C1 segment of cervical spinal cord (tissue), 14 donors: ENCODE results near the gene RAI2.

Experiments
- DNase-seq, 14 donors: peaks; one replicate each; lab custom pipeline; 2025; lab: John Stamatoyannopoulos, UW

The RAI2 gene

GRCh38 chrX:17829566-17829965 is 31.5 kb downstream of the RAI2 start:
- no peak for DNase-seq

DNA sequence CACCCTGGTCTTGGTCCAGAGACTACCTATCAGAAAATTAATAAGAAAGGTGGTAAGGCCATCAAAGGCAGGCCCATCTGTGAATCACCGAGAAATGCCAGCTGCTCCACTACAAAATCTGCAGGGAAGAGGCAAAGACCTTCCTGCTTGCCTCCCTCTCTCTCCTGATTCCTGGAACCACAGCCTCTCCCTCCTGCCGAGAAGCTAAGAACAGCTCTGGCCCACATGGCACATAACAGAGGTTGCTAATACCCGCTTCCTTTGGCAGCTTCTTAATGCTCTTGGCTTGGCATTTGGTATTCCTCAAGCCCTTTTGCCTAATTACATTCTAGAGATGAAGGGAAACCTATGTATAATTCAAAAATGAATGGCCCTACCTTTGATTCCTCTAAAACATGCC is 32.9 kb downstream of the RAI2 start:
- DNase-seq, result peak in 2 of 14 donors; percentile 19 to 78

DNA sequence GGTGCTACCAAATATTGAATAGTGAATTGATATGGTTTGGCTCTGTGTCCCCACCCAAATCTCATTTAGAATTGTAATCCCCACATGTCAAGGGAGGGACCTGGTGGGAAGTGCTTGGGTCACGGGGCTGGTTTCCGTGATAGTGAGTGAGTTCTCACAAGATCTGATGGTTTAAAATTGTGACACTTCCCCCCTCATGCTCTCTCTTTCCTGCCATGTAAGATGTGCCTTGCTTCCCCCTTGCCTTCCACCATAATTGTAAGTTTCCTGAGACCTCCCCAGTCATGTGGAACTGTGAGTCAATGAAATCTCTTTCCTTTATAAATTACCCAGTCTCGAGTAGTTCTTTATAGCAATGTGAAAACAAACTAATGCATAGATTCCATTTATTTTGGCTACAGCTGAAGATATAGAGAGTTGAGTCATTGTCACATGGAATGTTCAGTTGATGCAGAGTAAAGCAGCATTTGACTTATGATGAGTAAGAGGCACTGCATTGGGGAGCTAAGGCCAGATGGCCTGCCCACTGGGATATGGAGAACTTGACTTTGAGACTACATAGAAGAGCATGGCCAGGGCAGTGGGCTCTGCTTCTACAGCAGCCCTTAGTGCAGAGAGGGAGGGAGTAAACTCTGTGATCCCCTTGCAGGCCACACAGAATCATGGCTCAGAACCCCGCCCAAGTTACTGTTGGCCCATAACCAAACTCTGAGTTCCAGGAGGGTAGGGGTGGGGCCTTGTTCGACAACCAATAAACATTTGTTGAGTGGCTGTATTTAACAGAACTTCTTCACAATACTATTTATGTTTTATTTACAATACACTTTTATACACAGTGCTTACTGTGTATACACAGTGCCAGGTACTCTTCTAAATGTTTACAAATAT is 34.2 kb downstream of the RAI2 start:
- DNase-seq, result no peak

DNA sequence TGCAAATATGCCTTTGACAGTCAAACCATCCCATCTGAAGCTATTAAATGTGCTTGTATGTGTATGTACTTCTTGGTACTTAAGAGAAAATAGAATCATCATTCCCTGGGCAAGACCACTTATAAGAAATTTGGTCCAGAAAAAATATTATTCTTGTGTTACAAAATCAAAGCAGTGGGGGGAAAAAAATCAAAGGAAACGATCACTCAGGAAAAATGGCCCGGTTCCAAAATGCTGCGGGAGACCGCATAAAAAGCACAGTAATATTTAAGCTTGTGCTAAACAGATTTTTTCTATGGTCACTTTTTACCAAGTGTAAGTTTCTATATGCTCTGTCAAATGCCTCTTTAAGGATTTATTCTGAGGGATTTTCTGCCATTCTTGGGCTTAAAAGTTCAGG is 36.1 kb downstream of the RAI2 start:
- DNase-seq, result no peak

DNA sequence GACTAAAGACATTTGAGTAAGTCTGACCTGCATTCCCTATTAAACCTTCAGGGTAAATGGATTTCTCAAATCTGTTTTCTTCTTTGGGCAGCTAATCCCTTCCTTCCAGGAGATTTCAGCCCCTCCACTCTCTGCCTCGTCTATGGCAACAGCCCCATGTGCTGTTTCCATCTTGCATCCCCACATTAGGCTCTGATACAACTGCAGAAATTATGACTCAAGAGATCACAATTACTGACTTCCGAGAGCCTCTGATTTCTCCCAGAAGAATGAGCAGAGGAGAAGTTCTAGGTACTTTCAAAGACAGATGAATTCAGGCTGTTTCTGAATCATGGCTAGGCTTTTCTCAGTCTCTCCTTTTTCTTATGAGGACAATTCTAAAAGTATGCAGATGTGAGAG is 38.7 kb downstream of the RAI2 start:
- no peak for DNase-seq

DNA sequence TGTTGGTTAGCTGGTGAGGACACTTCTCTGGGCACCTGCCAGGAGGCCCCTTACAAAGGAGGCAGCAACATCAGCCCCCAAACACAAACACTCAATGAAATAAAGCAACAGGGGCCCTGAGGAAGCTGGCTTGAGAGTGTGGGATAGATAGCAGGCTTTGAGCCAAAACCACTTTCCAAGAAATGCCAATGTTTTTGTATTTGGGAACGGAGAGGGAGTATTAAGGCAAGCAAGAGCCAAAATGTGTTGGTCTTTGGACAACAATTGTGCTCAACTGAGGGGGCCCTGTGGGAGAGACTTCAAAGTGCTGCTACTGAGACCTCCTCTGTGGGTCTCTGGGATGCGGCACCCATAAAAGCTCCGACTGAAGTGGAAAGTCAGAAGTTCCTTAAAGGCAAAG is 41.0 kb downstream of the RAI2 start:
- DNase-seq, result no peak

DNA sequence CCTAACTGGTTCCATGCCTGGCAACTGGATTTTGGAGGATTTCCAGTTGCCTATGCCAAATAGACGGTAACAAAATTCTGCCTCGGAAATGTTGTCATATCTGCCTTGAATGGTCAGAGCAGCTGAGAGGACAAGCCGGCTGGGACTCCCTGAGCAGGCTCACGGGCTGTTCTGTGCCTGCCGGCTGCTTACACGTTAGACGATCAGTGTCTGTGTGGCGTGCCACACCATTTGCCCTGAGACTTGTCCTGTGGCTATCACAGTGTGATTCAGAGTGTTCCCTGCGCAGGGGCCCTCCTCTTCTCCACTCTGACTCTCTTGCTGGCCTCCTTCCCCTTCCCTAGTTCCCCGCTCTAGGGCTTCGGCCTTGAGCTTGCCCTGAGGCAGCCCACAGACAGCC is 42.4 kb downstream of the RAI2 start:
- peak in 1 of 14 donors; percentile 17 for DNase-seq

GRCh38 chrX:17817251-17817650 is 43.8 kb downstream of the RAI2 start:
- DNase-seq, result no peak

DNA sequence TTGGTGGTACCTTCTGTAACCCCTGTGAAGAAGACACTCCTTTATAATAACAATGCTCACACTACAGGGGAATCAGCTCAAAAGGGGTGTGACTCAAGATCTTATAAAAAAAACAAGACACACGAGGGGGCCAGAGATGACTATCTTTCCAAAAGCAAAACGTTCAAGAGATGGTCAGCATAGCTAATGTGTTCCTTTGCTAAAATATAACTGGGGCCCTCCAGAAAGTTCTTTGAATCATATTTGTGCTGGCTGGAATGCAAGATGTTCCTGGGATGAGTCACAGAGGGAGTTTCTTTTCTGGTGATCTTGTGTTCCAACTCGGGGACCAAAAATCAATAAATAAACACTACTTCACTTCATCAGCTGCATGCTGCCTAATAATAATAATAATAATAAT is 46.5 kb downstream of the RAI2 start:
- no peak for DNase-seq

GRCh38 chrX:17814059-17814458 is 47.0 kb downstream of the RAI2 start:
- DNase-seq, result no peak

GRCh38 chrX:17813277-17813676 is 47.8 kb downstream of the RAI2 start:
- no peak for DNase-seq

DNA sequence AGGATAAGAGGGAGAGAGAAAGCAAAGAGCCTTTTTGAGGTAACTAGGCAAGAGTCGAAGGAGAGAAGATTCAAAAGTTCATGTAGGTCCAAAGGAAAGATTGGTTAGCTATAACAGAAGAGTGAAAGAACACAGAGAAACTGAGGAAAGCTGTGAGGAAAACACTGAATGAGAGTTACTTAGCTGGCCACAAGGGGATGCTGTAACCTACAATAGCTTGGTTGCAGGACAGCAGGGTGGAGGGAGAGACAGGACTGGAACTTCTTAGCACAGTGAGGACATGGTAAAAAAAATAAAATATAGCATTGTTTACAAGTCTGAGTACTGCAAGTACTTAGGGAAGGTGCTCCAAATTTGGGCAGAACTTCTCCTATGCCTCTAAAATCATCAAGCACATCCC is 48.3 kb downstream of the RAI2 start:
- no peak for DNase-seq

GRCh38 chrX:17809984-17810383 is 51.1 kb downstream of the RAI2 start:
- DNase-seq, result no peak

GRCh38 chrX:17809273-17809672 is 51.8 kb downstream of the RAI2 start:
- no peak for DNase-seq

GRCh38 chrX:17805120-17805519 is 56.0 kb downstream of the RAI2 start:
- DNase-seq, result no peak

- DNase-seq, result no peak
Measured at GRCh38 chrX:17803449-17803848, 57.6 kb downstream of the RAI2 start.

GRCh38 chrX:17802756-17803155 is 58.3 kb downstream of the RAI2 start:
- DNase-seq, result no peak

DNA sequence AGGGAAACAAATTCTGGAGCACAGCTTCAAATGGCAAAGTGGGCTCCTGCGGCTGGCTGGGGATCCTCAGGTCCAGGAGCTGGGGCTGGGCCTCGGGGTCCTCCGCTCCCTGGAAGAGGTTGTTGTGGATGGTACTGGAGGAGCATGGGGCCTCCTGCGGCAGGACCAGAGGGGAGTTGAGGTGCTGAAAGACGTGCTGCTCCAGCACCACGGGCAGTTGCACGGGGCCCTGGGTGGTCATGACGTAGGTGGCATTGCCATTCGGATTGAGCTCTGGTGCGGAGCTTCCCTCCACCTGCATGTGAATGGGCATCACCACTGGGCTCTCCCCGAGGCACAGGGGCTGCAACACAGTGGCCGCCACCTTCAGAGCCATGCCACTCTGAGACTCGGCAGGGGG is 59.7 kb downstream of the RAI2 start:
- DNase-seq, result no peak

DNA sequence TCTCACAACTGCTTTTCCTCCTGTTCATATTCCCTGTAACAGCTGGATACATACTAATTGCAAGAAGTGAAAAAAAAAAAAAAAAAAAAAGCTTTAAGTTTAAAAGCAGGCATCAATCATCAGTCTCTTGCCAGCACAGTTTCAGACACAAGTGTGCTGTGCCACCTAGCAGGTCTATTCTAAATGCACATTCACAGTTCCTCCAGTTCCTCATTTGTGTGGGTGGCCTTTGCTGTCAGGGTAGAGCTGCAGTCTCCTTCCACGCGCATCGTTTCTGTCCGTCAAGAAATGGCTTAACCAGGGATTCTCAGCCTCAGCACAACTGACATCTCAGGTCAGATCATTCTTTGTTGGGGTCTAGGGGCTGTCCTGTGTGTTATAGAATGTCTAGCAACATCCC is 62.2 kb downstream of the RAI2 start:
- DNase-seq, result no peak

GRCh38 chrX:17792826-17793225 is 68.3 kb downstream of the RAI2 start:
- DNase-seq, result peak in 5 of 14 donors; percentile 0 to 23 (median 8)

GRCh38 chrX:17788956-17789562 is 72.0 kb downstream of the RAI2 start:
- no peak for DNase-seq

GRCh38 chrX:17788439-17788838 is 72.7 kb downstream of the RAI2 start:
- DNase-seq, result peak in 3 of 14 donors; percentile 0 to 11 (median 7)

DNA sequence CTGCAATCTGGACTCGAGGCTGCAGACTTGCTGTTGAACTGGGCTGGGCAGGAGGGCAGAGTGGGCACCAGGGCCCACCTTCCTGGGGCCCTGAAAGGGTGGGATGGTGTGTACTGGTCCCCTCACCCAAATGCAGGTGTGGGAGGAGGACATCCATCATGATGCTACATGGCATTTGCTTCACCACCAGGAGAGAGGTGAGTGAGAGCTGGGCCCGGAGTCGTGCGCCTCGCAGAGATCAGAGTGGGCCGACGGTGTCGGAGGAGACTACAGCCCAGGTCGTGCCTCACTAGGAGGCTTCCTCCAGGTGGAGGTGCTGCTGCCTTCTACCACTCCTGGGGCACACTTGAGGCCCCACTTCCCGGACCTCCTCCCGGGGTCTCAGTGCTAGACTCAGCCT is 73.5 kb downstream of the RAI2 start:
- DNase-seq, result no peak
